NCI-H82 (cell line): ENCODE measurements around the gene UAP1.

ENCODE experiments used
- DNase-seq: peaks from one replicate; lab custom pipeline; 2025; lab: John Stamatoyannopoulos, UW

The UAP1 gene

GRCh38 chr1:162617513-162617912 lies 56.0 kb downstream of the UAP1 start:
- no peak for DNase-seq

GRCh38 chr1:162619076-162619475 lies 57.6 kb downstream of the UAP1 start:
- DNase-seq = no peak

GRCh38 chr1:162621256-162621655 lies 59.7 kb downstream of the UAP1 start:
- DNase-seq = no peak

- DNase-seq = no peak
These were observed 64.2 kb downstream of the UAP1 start for GRCh38 chr1:162625679-162626078.

GRCh38 chr1:162626094-162626493 lies 64.6 kb downstream of the UAP1 start:
- no peak for DNase-seq

- no peak for DNase-seq
These were observed 65.2 kb downstream of the UAP1 start for GRCh38 chr1:162626761-162627160.

GRCh38 chr1:162627662-162628296 lies 66.3 kb downstream of the UAP1 start:
- peak; percentile 85 for DNase-seq

- no peak for DNase-seq
These were observed 67.6 kb downstream of the UAP1 start for GRCh38 chr1:162629077-162629627.

GRCh38 chr1:162629651-162630050 lies 68.1 kb downstream of the UAP1 start:
- DNase-seq = no peak

- peak; percentile 29 for DNase-seq
These were observed 70.1 kb downstream of the UAP1 start for GRCh38 chr1:162631546-162632191.

- DNase-seq = no peak
These were observed 70.7 kb downstream of the UAP1 start, which contains the start of gene DDR2 for GRCh38 chr1:162632217-162632666. Gene DDR2, plus strand, starts transcription at chr1:162632464. Its CDS starts 86,600 bp downstream, at chr1:162719064.

- no peak for DNase-seq
These were observed 71.2 kb downstream of the UAP1 start for GRCh38 chr1:162632698-162633080.

- DNase-seq = no peak
These were observed 71.7 kb downstream of the UAP1 start for GRCh38 chr1:162633081-162633762.

GRCh38 chr1:162635418-162635817 lies 73.9 kb downstream of the UAP1 start:
- DNase-seq = no peak

- DNase-seq = no peak
These were observed 78.2 kb downstream of the UAP1 start for GRCh38 chr1:162639718-162640117.

- no peak for DNase-seq
These were observed 79.6 kb downstream of the UAP1 start for GRCh38 chr1:162641114-162641513.

GRCh38 chr1:162644986-162645314 lies 83.4 kb downstream of the UAP1 start:
- no peak for DNase-seq

GRCh38 chr1:162645666-162646065 lies 84.1 kb downstream of the UAP1 start:
- no peak for DNase-seq

GRCh38 chr1:162649583-162649982 lies 88.1 kb downstream of the UAP1 start:
- peak; percentile 92 for DNase-seq
